HS-27A (cell line): ENCODE data around the gene DMRTC1B.
"Not testable (repeated sequence)": the region's sequence is repeated elsewhere in the genome, so short reads cannot be mapped to it uniquely, and the experiment has no call there.

Experiments
- DNase-seq: peaks from one replicate; pipeline ENCODE4 v3.0.0-alpha.2; 2012; ENCODE audit warnings: low read depth, missing footprints

DMRTC1B gene

DNA sequence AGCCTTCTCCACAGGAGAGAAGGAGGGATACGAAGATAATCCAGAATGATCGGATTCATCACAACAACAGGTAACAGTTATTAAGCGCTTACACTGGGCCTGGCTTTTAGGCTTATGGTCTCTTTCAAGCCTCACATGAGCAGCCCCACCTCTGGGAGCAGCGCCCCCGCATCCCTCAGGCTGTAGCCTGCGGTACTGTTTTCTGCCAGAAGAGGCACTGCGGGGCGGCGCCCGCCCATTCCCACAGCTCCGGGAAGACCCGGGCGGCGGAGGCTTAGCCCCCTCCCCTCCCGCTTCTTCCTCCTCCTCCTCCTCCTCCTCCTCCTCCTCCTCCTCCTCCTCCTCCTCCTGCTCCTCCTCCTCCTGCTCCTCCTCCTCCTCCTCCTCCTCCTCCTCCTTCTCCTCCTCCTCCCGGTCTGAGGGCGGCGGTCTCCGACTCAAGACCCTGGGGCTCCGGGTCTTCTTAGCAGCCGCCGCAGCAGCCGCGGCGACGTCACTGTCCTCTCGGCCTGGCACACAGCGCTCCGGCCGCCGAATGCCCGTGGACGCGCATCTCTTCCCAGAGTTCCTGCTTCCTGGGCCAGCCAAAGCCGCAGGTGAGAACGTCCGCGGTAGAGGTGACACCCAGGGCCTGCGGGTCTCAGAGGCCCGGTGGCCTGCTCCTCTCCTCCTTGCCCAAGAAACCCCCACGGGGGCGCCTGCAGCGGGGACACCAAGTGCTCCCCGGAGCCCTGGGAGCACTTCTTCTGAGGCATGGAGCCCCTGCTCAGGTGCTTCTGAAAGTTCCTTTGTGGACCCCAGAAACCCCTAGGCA, at the start of gene DMRTC1B:
DMRTC1B (plus strand) TSS at position 238 of the 814 bp plus-strand sequence. CDS start 68,246 bp downstream, outside the sequence.
- not testable (repeated sequence) for DNase-seq

DNA sequence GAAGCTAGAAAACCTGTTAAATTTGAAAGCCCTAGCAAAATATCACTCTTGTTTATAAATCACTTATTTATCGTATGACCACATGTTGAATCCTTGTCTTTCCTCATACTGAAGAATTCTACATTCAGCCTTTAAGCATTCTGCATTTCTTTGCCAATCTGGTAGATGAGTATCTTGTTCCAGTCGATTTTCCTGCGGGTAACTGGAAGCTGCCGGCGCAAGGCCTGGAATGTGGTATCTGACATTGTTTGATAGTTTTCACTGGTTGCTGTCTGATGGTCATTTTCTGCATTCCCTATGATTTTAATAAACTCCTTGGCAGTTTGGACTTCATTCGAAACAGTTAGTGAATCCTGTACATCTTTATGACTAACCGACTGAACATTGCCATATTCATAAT, 48.8 kb upstream of the DMRTC1B start:
- DNase-seq = no peak

- DNase-seq = not testable (repeated sequence)
These were observed 43.1 kb upstream of the DMRTC1B start for GRCh38 chrX:72733636-72734035.

GRCh38 chrX:72735561-72735960, 41.1 kb upstream of the DMRTC1B start:
- no peak for DNase-seq

DNA sequence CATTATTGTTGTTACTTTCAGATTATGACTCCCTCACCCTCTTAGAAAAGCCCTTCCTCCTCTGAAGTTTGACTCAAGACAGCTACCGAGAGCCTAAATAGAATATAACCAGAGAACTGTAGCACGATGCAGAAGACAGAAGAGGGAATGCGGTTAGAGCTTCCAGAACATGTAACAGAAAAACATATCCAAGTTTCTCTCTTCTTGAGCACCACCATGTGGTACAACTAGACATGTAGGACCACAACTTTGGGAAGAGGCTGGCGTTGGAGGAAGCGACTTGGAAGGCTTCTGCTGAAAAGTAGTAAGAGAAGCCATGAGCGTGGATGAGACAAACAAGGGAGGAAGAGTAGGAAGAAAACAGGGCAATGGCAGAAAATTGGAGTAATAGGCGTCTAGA, 31.1 kb upstream of the DMRTC1B start:
- DNase-seq = not testable (repeated sequence)

DNA sequence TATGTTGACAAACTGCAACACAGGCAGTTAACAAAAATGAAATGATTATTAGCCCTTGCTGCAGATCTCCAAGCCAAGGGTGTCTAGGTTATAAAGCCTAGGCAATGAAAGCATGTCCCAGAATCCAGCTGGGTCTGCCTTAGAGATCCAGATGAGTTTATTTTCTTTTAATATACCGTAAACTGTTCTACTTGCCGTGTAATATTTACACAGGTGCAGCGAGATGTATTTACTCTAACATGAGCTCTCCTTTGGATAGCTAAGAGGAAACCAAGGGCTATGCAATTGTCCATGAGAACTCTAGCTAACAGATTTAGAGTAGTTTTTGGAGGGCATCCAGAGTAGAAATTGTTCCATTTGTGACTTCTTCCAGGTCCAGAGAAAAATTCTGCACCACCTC, 28.1 kb upstream of the DMRTC1B start:
- DNase-seq = not testable (repeated sequence)

GRCh38 chrX:72760454-72760853, 16.2 kb upstream of the DMRTC1B start:
- DNase-seq = not testable (repeated sequence)

GRCh38 chrX:72777467-72777790, 739 bp downstream of the DMRTC1B start:
- DNase-seq = not testable (repeated sequence)

DNA sequence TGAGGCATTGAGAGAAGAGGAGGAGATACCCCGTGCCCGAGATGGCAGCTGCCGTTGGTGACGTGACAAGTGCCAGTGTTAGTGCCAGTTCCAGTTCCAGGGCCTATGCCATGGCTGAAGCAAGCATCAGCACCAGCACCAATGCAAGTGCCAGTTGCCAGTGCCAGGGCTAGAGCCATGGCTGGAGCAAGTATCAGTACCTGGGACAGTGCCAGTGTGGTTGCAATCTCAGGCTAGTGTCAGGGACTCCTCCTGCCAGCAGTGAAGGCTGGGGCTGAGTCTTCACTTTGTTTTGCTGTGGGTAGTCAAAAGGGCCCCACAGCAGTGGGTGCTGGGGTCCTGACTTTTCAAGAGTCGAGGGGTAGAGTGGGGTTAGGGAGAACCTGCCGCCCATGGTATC, 1.5 kb downstream of the DMRTC1B start:
- not testable (repeated sequence) for DNase-seq

- not testable (repeated sequence) for DNase-seq
These were observed 5.9 kb downstream of the DMRTC1B start, which contains the start of gene FAM236B for GRCh38 chrX:72782560-72782959. Gene FAM236B (minus strand): TSS chrX:72782660. CDS start chrX:72782560, 100 bp downstream.

- DNase-seq = not testable (repeated sequence)
These were observed 6.8 kb downstream of the DMRTC1B start for GRCh38 chrX:72783365-72783936.

DNA sequence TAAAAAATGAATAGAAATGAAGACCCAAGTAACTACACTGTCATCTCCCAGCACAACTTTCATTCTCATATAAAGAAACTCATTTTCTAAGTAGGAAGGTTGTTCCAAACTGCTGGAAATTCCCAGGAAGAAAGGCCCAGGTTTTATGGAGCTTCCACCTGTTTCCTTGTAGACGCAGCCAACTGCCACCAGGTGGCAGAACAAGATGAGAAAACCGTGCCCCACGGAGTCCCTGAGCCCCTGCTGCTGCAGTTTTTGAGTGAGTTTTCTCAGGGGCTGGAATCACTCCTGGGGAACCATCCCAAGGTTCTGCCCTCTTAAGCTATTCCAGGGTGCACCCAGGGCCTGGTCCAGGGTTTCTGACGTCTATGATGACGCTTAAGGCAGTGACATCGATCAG, 7.3 kb downstream of the DMRTC1B start:
- DNase-seq = not testable (repeated sequence)

- DNase-seq = not testable (repeated sequence)
These were observed 11.5 kb downstream of the DMRTC1B start for GRCh38 chrX:72788142-72788541.

GRCh38 chrX:72790390-72790789, 13.7 kb downstream of the DMRTC1B start:
- DNase-seq = not testable (repeated sequence)

DNA sequence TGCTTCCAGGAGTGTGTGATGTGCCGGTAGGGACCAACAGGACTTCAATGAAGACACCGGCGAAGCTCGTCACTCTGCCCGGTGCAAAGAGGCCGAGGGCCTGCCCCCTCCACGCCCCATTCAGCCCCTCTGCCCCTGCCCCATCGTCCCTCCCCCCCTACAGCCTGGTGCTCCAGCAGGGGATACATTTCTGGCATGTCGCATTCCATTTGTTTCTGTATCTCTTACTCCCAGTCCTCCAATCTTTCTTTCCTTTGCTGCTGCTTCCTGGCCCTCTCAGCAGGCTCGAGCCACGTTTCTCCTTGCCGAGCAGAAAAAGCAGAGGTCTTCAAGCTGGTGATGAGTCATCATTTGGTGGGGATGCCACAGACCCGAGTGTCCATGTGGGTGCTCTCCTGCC, 31.4 kb downstream of the DMRTC1B start, which contains the start of gene FAM236D:
FAM236D (minus strand) TSS at position 101 of the 400 bp plus-strand sequence; CDS start at position 1, 100 bp downstream.
- DNase-seq = not testable (repeated sequence)

DNA sequence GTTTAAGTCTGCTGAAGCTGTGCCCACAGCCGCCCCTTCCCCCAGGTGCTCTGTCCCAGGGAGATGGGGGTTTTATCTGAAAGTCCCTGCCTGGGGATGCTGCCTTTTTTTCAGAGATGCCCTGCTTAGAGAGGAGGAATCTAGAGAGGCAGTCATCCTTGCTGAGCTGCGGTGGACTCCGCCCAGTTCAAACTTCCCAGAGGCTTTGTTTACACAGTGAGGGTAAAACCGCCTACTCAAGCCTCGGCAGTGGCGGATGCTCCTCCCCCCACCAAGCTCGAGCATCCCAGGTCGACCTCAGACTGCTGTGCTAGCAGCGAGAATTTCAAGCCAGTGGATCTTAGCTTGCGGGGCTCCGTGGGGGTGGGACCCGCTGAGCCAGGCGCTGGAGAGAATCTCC, 54.0 kb downstream of the DMRTC1B start:
- DNase-seq = not testable (repeated sequence)

- not testable (repeated sequence) for DNase-seq
These were observed 60.8 kb downstream of the DMRTC1B start for GRCh38 chrX:72837532-72837931.

DNA sequence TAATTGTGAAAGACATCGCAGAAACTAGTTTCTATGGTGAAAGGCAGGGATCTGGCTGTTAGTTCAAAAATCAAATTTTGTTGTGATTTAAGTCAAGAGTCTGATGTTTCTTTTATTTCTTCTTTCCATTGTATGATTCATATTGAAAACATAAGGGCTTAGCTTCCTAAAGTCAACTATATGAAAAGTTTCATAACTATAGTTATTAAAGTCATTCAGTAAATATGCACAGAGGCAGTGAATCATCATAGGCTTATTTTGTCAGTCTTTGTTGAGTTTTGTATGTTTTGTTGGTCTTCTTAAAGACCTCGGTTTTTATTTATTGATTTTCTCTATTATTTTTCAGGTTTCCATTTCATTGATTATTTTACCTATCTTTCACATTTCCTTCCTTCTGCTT, 106.2 kb downstream of the DMRTC1B start:
- not testable (repeated sequence) for DNase-seq

DNA sequence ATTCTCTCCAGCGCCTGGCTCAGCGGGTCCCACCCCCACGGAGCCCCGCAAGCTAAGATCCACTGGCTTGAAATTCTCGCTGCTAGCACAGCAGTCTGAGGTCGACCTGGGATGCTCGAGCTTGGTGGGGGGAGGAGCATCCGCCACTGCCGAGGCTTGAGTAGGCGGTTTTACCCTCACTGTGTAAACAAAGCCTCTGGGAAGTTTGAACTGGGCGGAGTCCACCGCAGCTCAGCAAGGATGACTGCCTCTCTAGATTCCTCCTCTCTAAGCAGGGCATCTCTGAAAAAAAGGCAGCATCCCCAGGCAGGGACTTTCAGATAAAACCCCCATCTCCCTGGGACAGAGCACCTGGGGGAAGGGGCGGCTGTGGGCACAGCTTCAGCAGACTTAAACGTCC, 113.0 kb downstream of the DMRTC1B start:
- DNase-seq = not testable (repeated sequence)
